Measurements from ENCODE around the gene TAOK1.

DNA sequence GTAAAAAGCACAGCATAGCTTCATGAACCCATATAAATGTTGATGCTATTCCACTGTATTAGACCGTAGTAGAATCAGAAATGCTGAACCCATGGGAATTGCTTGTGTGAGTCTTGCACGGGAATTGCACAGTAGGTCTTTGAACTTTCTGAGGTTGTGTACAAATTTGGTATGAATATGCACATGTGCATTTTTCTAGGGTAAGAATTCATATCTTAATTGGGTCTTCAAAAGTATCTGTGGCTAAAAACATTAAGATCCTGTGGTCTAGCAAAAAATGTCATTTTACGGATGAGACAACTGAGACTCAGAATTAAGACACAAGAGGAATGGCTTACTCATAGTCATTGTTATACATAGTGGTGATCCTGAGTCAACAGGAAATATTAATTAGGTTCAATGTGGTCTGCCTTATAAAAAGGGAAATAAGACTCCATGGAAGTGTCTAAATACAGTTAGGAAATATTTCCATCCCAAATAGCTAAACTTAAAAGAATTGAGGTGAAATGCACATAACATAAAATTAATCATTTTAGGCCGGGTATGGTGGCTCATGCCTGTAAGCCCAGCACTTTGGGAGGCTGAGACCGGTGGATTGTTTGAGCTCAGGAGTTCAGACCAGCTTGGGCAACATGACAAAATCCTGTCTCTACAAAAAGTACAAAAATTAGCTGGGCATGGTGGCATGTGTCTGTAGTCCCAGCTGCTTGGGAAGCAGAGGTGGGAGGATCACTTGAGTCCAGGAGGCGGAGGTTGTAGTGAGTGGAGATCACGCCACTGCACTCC, 22.8 kb downstream of the TAOK1 start:
- TF ChIP-seq, protein P1, sequence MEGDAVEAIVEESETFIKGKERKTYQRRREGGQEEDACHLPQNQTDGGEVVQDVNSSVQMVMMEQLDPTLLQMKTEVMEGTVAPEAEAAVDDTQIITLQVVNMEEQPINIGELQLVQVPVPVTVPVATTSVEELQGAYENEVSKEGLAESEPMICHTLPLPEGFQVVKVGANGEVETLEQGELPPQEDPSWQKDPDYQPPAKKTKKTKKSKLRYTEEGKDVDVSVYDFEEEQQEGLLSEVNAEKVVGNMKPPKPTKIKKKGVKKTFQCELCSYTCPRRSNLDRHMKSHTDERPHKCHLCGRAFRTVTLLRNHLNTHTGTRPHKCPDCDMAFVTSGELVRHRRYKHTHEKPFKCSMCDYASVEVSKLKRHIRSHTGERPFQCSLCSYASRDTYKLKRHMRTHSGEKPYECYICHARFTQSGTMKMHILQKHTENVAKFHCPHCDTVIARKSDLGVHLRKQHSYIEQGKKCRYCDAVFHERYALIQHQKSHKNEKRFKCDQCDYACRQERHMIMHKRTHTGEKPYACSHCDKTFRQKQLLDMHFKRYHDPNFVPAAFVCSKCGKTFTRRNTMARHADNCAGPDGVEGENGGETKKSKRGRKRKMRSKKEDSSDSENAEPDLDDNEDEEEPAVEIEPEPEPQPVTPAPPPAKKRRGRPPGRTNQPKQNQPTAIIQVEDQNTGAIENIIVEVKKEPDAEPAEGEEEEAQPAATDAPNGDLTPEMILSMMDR (IDR thresholded peaks at IDR 0.05) = no peak
- no peak for TF ChIP-seq POLR2AphosphoS5 (IDR thresholded peaks at IDR 0.05)
